Measurements from ENCODE around the gene MORN5. TPM values are rescaled to one million over a fixed set of nuclear protein-coding genes. Genes with fewer than 3 reads are reported as not detected.

Gene MORN5
- total and polyA plus RNA-seq, 10 of the 15 experiments (the other 5 are each of a cell fraction or from before 2014, with no cell fraction given), result not detected

DNA sequence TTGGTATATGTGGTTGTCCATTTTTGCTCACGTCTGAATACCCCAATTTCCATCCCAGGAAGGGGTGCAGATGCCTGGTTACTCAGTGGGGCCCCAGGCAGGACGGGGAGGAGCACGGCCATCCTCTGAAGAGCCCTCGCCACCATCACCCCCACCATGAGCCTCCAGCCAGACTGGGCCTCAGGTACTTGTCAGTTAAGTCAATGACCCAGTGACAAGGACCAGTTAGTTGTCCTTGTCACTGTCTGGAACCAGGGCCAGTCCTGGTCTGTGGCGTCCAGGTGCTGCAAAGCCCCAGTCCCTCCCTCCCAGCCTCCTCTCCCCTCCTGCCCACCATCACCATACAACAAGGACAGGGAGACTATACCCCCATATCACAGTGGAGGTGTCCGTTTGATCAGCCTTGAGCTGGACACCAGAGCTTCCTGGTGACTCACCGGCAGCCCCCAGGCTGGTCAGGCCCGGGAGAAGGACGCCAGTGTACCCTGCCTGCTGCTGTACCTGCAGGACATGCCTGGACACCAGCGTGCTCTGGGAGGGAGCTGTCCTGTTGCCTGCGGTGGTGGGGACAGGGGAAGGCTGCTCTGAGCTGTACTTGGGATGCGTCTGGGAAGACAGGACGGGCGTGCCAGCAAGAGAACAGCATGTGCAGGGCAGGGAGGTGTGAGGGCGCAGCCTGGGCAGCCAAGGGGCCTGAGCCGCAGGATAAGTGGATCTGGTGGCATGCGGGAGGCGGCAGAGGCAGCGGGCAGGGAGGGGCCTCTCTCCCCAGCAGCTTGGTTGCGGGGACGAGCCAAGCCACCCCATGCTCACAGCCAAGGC is 34.0 kb upstream of the MORN5 start:
- Histone ChIP-seq H3K9me3 (replicated peaks; ENCODE audit: control insufficient read depth, insufficient read depth, low read length) (no peaks in the 10 kb centered on the region), H3K4me1 (ENCODE audit: control insufficient read depth, insufficient read depth, low read length) (no peaks in the 10 kb centered on the region), H4K20me1 (ENCODE audit: control insufficient read depth, insufficient read depth) (no peaks in the 10 kb centered on the region; the same call in 1 of the 2 replicates), H3K27me3 (replicated peaks in 1 of 2; ENCODE audit: control insufficient read depth in 2 of 2, insufficient read depth in 2 of 2, low read length in 1 of 2) (peaks cover 2 to 10% of the 10 kb centered on the region in 2 experiments; a peak in 2 of 4 replicates), H3K4me2 (ENCODE audit: control insufficient read depth, insufficient read depth) (no peak overlapping the region), H3K36me3 (ENCODE audit: control insufficient read depth in 2 of 2, insufficient read depth in 2 of 2, low read length in 1 of 2) (no peaks in the 10 kb centered on the region), H3K4me3 (no peak overlapping the region), H2AFZ (ENCODE audit: control insufficient read depth, low read depth, low read length) (no peak overlapping the region), H3K27ac (ENCODE audit: control insufficient read depth, insufficient read depth) (no peak overlapping the region), H3K79me2 (ENCODE audit: control insufficient read depth, insufficient read depth, low read length) (no peaks in the 10 kb centered on the region), H3K9ac (ENCODE audit: control insufficient read depth, insufficient read depth, low read length) (no peak overlapping the region)
- peak; percentile 5; the same call in 2 of the 3 replicates for ATAC-seq
- no peak for FAIRE-seq
- RAD21 ChIA-PET (ENCODE audit: unreplicated experiment), result interaction anchor here (0.9 to 7.6 kb wide), 11 partner anchors 24 to 685 kb away, joined by 3 to 76 read pairs (median 4); no protein-coding TSS in a partner anchor
- no peak for DNase-seq (ENCODE audit: low read depth, low spot score)
- POLR2A ChIA-PET, result no interaction called here
- SMC1A ChIA-PET (ENCODE audit: uncharacterized antibody, unreplicated experiment), result interaction anchor here (0.8 to 4.4 kb wide), 12 partner anchors 19 to 335 kb away, joined by 3 to 41 read pairs (median 4); no protein-coding TSS in a partner anchor
- BruUV-seq (replicated peaks), result no TSS peak
- WGBS (ENCODE audit: insufficient coverage, insufficient replicate concordance, low lambda C conversion rate, missing lambda C conversion rate), result 43% methylated on average over 21 of the region's 21 CpGs
- no peak for TF ChIP-seq BRCA1 (IDR thresholded peaks at IDR 0.05; ENCODE audit: low read depth, low read length)
- CTCF ChIA-PET, result interaction anchor here (0.8 to 11.7 kb wide), 34 partner anchors 8 to 685 kb away, joined by 3 to 190 read pairs (median 5); partner anchors contain the start of genes MORN5 and NDUFA8
- in situ Hi-C loops (cut with MboI) (loop anchor here (10.0 kb wide), 1 partner anchor 329 kb away; no protein-coding TSS in a partner anchor), intact Hi-C loops (cut with micrococcal nuclease; ENCODE audit: unreplicated experiment) (loop anchor here (1.0 to 10.0 kb wide), 4 partner anchors 225 to 685 kb away; no protein-coding TSS in a partner anchor)

DNA sequence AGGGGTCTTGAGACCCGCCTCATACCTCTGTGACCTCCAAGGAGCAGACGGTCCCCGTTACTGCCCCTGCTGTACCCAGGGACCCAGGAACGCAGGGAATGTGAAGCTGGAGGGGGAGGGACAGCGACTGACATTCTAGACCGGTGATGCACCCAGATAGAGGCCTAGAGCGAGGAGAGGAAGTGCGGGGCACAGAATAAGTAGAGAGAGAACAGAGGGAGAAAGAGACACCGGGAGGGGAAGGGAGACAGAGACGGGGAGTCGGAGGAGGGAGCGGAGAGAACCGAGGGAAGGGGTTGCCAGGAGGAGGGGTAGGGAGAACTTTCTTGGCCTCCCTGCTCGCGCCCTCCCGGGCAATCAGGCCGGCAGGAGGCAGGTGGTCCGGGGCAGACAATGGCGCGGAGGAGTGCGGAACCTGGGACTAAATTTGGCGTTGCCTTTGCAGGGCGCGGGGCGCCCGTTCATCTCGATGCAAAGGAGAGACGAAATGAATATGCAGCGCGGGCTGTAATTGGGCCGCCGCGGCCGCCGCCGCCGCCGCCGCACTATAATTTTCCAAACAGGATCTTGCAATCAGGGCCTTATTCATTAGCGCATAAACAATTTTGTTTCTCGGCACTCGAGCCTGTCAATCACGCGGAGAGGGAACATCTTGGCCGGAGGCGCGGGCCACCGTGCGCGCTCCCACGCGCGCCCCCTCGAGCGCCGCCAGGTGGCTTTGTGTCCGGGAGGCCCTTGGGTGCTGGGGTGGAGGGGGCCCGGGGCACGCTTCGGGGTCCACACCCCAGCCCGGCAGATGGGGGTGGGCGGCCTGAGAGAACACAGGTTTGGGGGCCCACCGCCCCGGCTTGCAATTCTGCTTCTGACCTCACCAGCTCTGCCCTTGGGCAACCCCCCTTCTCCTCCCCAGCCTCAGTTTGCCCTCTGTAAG is 33.1 kb upstream of the MORN5 start:
- ChIA-PET CTCF (interaction anchor here (1.1 to 11.7 kb wide), 8 partner anchors 9 to 236 kb away, joined by 3 to 190 read pairs (median 10); no protein-coding TSS in a partner anchor), SMC1A (ENCODE audit: uncharacterized antibody, unreplicated experiment) (interaction anchor here (1.1 to 4.2 kb wide), 4 partner anchors 27 to 224 kb away, joined by 3 to 37 read pairs (median 4); partner anchors contain the start of genes MRRF and RBM18), POLR2A (no interaction called here), RAD21 (ENCODE audit: unreplicated experiment) (interaction anchor here (1.3 to 7.6 kb wide), 4 partner anchors 28 to 328 kb away, joined by 4 to 76 read pairs (median 39); no protein-coding TSS in a partner anchor)
- in situ Hi-C loops (cut with MboI), result loop anchor here (10.0 kb wide), 1 partner anchor 328 kb away; no protein-coding TSS in a partner anchor
- peaks cover 2 to 12% of the 10 kb centered on the region in 2 experiments; a peak in 2 of 4 replicates for H3K27me3 ChIP-seq (replicated peaks in 1 of 2; ENCODE audit: control insufficient read depth in 2 of 2, insufficient read depth in 2 of 2, low read length in 1 of 2)
- no peak overlapping the region for H3K27ac ChIP-seq (ENCODE audit: control insufficient read depth, insufficient read depth)
- no peaks in the 10 kb centered on the region for H3K9me3 ChIP-seq (replicated peaks; ENCODE audit: control insufficient read depth, insufficient read depth, low read length)
- no peak overlapping the region for H2AFZ ChIP-seq (ENCODE audit: control insufficient read depth, low read depth, low read length)
- FAIRE-seq (no peak), ATAC-seq (no peak), DNase-seq (ENCODE audit: low read depth, low spot score) (no peak)
- no TSS peak for BruUV-seq (replicated peaks)
- H3K9ac ChIP-seq (ENCODE audit: control insufficient read depth, insufficient read depth, low read length), result no peak overlapping the region
- WGBS (ENCODE audit: insufficient coverage, insufficient replicate concordance, low lambda C conversion rate, missing lambda C conversion rate), result 9% methylated on average over 54 of the region's 64 CpGs
- no peaks in the 10 kb centered on the region for H3K79me2 ChIP-seq (ENCODE audit: control insufficient read depth, insufficient read depth, low read length)
- H3K4me3 ChIP-seq, result no peak overlapping the region
- intact Hi-C loops (cut with micrococcal nuclease; ENCODE audit: unreplicated experiment), result loop anchor here (10.0 kb wide), 1 partner anchor 582 kb away; no protein-coding TSS in a partner anchor
- no peaks in the 10 kb centered on the region for H4K20me1 ChIP-seq (ENCODE audit: control insufficient read depth, insufficient read depth)
- no peaks in the 10 kb centered on the region for H3K36me3 ChIP-seq (ENCODE audit: control insufficient read depth in 2 of 2, insufficient read depth in 2 of 2, low read length in 1 of 2)
- H3K4me2 ChIP-seq (ENCODE audit: control insufficient read depth, insufficient read depth), result 0 out of 2 replicates have a peak overlapping the region, but pooled peaks have one; percentile 3
- H3K4me1 ChIP-seq (ENCODE audit: control insufficient read depth, insufficient read depth, low read length), result no peaks in the 10 kb centered on the region
- TF ChIP-seq EZH2 (IDR thresholded peaks at IDR 0.05; ENCODE audit: borderline replicate concordance, control insufficient read depth, low read depth, low read length), result 0 out of 2 replicates have a peak, but pooled peaks have one; percentile 19
- TF ChIP-seq, protein P1, sequence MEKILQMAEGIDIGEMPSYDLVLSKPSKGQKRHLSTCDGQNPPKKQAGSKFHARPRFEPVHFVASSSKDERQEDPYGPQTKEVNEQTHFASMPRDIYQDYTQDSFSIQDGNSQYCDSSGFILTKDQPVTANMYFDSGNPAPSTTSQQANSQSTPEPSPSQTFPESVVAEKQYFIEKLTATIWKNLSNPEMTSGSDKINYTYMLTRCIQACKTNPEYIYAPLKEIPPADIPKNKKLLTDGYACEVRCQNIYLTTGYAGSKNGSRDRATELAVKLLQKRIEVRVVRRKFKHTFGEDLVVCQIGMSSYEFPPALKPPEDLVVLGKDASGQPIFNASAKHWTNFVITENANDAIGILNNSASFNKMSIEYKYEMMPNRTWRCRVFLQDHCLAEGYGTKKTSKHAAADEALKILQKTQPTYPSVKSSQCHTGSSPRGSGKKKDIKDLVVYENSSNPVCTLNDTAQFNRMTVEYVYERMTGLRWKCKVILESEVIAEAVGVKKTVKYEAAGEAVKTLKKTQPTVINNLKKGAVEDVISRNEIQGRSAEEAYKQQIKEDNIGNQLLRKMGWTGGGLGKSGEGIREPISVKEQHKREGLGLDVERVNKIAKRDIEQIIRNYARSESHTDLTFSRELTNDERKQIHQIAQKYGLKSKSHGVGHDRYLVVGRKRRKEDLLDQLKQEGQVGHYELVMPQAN (conservative IDR thresholded peaks at IDR 0.05), result no peak
- TF ChIP-seq, protein P2, sequence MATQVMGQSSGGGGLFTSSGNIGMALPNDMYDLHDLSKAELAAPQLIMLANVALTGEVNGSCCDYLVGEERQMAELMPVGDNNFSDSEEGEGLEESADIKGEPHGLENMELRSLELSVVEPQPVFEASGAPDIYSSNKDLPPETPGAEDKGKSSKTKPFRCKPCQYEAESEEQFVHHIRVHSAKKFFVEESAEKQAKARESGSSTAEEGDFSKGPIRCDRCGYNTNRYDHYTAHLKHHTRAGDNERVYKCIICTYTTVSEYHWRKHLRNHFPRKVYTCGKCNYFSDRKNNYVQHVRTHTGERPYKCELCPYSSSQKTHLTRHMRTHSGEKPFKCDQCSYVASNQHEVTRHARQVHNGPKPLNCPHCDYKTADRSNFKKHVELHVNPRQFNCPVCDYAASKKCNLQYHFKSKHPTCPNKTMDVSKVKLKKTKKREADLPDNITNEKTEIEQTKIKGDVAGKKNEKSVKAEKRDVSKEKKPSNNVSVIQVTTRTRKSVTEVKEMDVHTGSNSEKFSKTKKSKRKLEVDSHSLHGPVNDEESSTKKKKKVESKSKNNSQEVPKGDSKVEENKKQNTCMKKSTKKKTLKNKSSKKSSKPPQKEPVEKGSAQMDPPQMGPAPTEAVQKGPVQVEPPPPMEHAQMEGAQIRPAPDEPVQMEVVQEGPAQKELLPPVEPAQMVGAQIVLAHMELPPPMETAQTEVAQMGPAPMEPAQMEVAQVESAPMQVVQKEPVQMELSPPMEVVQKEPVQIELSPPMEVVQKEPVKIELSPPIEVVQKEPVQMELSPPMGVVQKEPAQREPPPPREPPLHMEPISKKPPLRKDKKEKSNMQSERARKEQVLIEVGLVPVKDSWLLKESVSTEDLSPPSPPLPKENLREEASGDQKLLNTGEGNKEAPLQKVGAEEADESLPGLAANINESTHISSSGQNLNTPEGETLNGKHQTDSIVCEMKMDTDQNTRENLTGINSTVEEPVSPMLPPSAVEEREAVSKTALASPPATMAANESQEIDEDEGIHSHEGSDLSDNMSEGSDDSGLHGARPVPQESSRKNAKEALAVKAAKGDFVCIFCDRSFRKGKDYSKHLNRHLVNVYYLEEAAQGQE (IDR thresholded peaks at IDR 0.05; ENCODE audit: low read depth, low read length), result no peak

All from GM12878 (cell line).